GM12878 (cell line): ENCODE data around the gene EML3. TPM values are rescaled to one million over a fixed set of nuclear protein-coding genes. Genes with fewer than 3 reads are reported as not detected.

ENCODE experiments used
- ATAC-seq: fragments of 200-7000 bp; cut with Tn5 transposase; 3 replicates; pipeline ENCODE4 v1.9.1; 2020; ENCODE audit warnings: mild to moderate bottlenecking, moderate library complexity
- BruUV-seq: library from RNA; stranded (reverse); fragments of 400-500 nt; replicated peaks from 2 replicates; lab custom pipeline; 2021; lab: Mats Ljungman, UMichigan
- CTCF ChIA-PET: fragments of 300-600 bp; sonication (Branson Sonifier 250); formaldehyde crosslinking; extraction: SDS; loops from one replicate; lab custom pipeline; 2021; ENCODE audit warnings: inconsistent platforms; lab: Yijun Ruan, JAX
- POLR2A ChIA-PET: fragments of 350-600 bp; formaldehyde crosslinking; extraction: SDS; loops from one replicate; lab custom pipeline; 2021; ENCODE audit warnings: inconsistent platforms; lab: Charles Lee
- RAD21 ChIA-PET: fragments of 300-600 bp; sonication (Branson Sonifier 250); formaldehyde crosslinking; loops from one replicate; lab custom pipeline; 2023; ENCODE audit warnings: antibody characterized with exemption; ENCODE audit not compliant: unreplicated experiment; lab: Charles Lee
- SMC1A ChIA-PET: fragments of 300-600 bp; sonication (Branson Sonifier 250); formaldehyde crosslinking; loops from one replicate; lab custom pipeline; 2023; ENCODE audit not compliant: unreplicated experiment, uncharacterized antibody; lab: Charles Lee
- DNase-seq: peaks from one replicate; pipeline ENCODE4 v3.0.0-alpha.2; 2011; ENCODE audit warnings: low read depth, low spot score
- FAIRE-seq: peaks from 3 replicates; lab custom pipeline; 2011; peaks lifted over from hg19 to GRCh38; lab: Jason Lieb, UNC
- H2AFZ ChIP-seq: 2 replicates; pipeline ENCODE4 v1.6.0; 2011; ENCODE audit warnings: low read depth, low read length, control low read depth; ENCODE audit not compliant: control insufficient read depth
- H3K27ac ChIP-seq: 2 replicates; pipeline ENCODE4 v1.5.1; 2011; ENCODE audit warnings: control low read depth; ENCODE audit not compliant: control insufficient read depth, insufficient read depth
- H3K27me3 ChIP-seq, 2 experiments: replicated peaks in 1 of 2; 2 replicates each; pipeline versions ENCODE4 v1.6.0 to v1.6.1; 2011; ENCODE audit warnings: low read length in 1 of 2; ENCODE audit not compliant: control insufficient read depth in 2 of 2, insufficient read depth in 2 of 2
- H3K36me3 ChIP-seq, 2 experiments: 2 replicates each; pipeline ENCODE4 v1.5.1; 2011; ENCODE audit warnings: low read length in 1 of 2; ENCODE audit not compliant: control insufficient read depth in 2 of 2, insufficient read depth in 2 of 2
- H3K4me1 ChIP-seq: 2 replicates; pipeline ENCODE4 v1.6.1; 2011; ENCODE audit warnings: mild to moderate bottlenecking, low read length, moderate library complexity, mixed read lengths; ENCODE audit not compliant: control insufficient read depth, insufficient read depth
- H3K4me2 ChIP-seq: 2 replicates; pipeline ENCODE4 v1.6.0; 2011; ENCODE audit warnings: control low read depth; ENCODE audit not compliant: control insufficient read depth, insufficient read depth
- H3K4me3 ChIP-seq: fragments of 200-600 bp; sonication (generic); 2 replicates; pipeline ENCODE4 v1.5.1; 2016
- H3K79me2 ChIP-seq: 2 replicates; pipeline ENCODE4 v1.6.0; 2011; ENCODE audit warnings: low read length; ENCODE audit not compliant: control insufficient read depth, insufficient read depth
- H3K9ac ChIP-seq: 2 replicates; pipeline ENCODE4 v1.8.0; 2011; ENCODE audit warnings: low read length, control low read depth, mixed read lengths; ENCODE audit not compliant: control insufficient read depth, insufficient read depth
- H3K9me3 ChIP-seq: replicated peaks from 3 replicates; pipeline ENCODE4 v1.5.1; 2011; ENCODE audit warnings: mild to moderate bottlenecking, low read length; ENCODE audit not compliant: control insufficient read depth, insufficient read depth
- H4K20me1 ChIP-seq: 2 replicates; pipeline ENCODE4 v1.6.0; 2011; ENCODE audit not compliant: control insufficient read depth, insufficient read depth
- HDAC2 ChIP-seq: fragments of 200-600 bp; sonication (generic); IDR thresholded peaks from 2 replicates; pipeline ENCODE4 v1.6.1; 2017
- NFIC ChIP-seq: IDR thresholded peaks from 2 replicates; pipeline ENCODE4 v1.6.1; 2012; ENCODE audit warnings: low read depth, mild to moderate bottlenecking, inconsistent platforms, low read length, moderate library complexity
- NFYB ChIP-seq: IDR thresholded peaks from 2 replicates; pipeline ENCODE4 v1.6.1; 2011; ENCODE audit warnings: low read depth, mild to moderate bottlenecking, low read length, improper control_type of control experiment, moderate library complexity; ENCODE audit not compliant: insufficient read depth
- PAX5 ChIP-seq: IDR thresholded peaks from 2 replicates; pipeline ENCODE4 v1.6.1; 2011; ENCODE audit warnings: low read depth, low read length, borderline replicate concordance
- POLR2A ChIP-seq: IDR thresholded peaks from 2 replicates; pipeline ENCODE4 v1.6.1; 2011; ENCODE audit warnings: low read depth, mild to moderate bottlenecking, low read length
- SIX5 ChIP-seq: IDR thresholded peaks from 2 replicates; pipeline ENCODE4 v1.6.1; 2011; ENCODE audit warnings: mild to moderate bottlenecking, low read depth, low read length, moderate library complexity; ENCODE audit not compliant: severe bottlenecking
- SMARCA5 ChIP-seq: fragments of 450-650 bp; IDR thresholded peaks from 2 replicates; pipeline ENCODE4 v1.6.1; 2017; ENCODE audit warnings: mild to moderate bottlenecking
- SPI1 ChIP-seq: IDR thresholded peaks from 2 replicates; pipeline ENCODE4 v1.6.1; 2011; ENCODE audit warnings: low read depth, mild to moderate bottlenecking, low read length, moderate library complexity, borderline replicate concordance; ENCODE audit not compliant: insufficient read depth
- WRNIP1 ChIP-seq: IDR thresholded peaks from 2 replicates; pipeline ENCODE4 v1.6.1; 2011; ENCODE audit warnings: low read depth, low read length, improper control_type of control experiment, borderline replicate concordance
- ZBTB11 ChIP-seq: fragments of 450-650 bp; formaldehyde crosslinking; IDR thresholded peaks from 2 replicates; pipeline ENCODE4 v1.5.0; 2022; ENCODE audit warnings: mild to moderate bottlenecking, missing genetic modification characterization
- ZNF217 ChIP-seq: fragments of 450-650 bp; IDR thresholded peaks from 2 replicates; pipeline ENCODE4 v1.6.1; 2017; ENCODE audit warnings: antibody characterized with exemption, mild to moderate bottlenecking
- WGBS: methylation state at CpG from one replicate; pipeline ENCODE4 v1.1.6; 2016; ENCODE audit warnings: low lambda C conversion rate; ENCODE audit not compliant: insufficient replicate concordance, insufficient coverage; ENCODE audit errors: missing lambda C conversion rate; 5-methylcytosine and 5-hydroxymethylcytosine counted together
- in situ Hi-C: fragments of 300-500 bp; cut with MboI; formaldehyde crosslinking; loops from 9 replicates; pipeline ENCODE4 v1.14.3; 2018; ENCODE audit warnings: mixed read lengths
- intact Hi-C: fragments of 100-400 bp; cut with micrococcal nuclease; formaldehyde crosslinking; loops from one replicate; pipeline ENCODE4 v1.14.2; 2022; ENCODE audit not compliant: unreplicated experiment
- polyA plus RNA-seq, 11 experiments: library from polyadenylated mRNA; depleted of rRNA in 4 of 11; unstranded in 6 of 11; stranded (reverse) in 5 of 11; fragments of >200 nt; fragmentation: Nextera tagmentation in 4 of 11; fragmentation: Illumina TruSeq in 1 of 11; extraction: Ambion mirVana in 4 of 11; extraction: Trizol in 1 of 11; gene quantifications; 1 replicate in 1 of 11; 2 replicates in 10 of 11; pipeline versions ENCODE4 v1.2.1 to v1.2.3, GENCODE V29; 2011 to 2016; ENCODE audit warnings: inconsistent platforms in 2 of 11, missing spikeins in 2 of 11, low read depth in 1 of 11
- total RNA-seq, 4 experiments: library from RNA; depleted of rRNA in 3 of 4; stranded (reverse); fragments of >200 nt in 3 of 4; fragmentation: Illumina TruSeq in 1 of 4; extraction: Trizol in 1 of 4; gene quantifications; 2 replicates each; pipeline versions ENCODE4 v1.2.1 to v1.2.3, GENCODE V29; 2013 to 2021
- TF ChIP-seq, protein P1 (sequence below): fragments of 450-650 bp; IDR thresholded peaks from 2 replicates; pipeline ENCODE4 v1.6.1; 2018; ENCODE audit warnings: borderline replicate concordance, mild to moderate bottlenecking; ENCODE audit not compliant: partially characterized antibody
- TF ChIP-seq, protein P2 (sequence below): fragments of 450-650 bp; IDR thresholded peaks from 2 replicates; pipeline ENCODE4 v1.6.1; 2017; ENCODE audit warnings: antibody characterized with exemption, mild to moderate bottlenecking, moderate library complexity

Gene EML3
- total and polyA plus RNA-seq, 10 of the 15 experiments (the other 5 are each of a cell fraction or from before 2014, with no cell fraction given): 0.58 to 82.5 (median 24.8) TPM

GRCh38 chr11:62601372-62602140 lies 11.0 kb downstream of the EML3 start, which contains the start of gene MTA2:
Gene MTA2, minus strand, starts transcription at chr11:62601865. Its CDS starts 415 bp downstream, at chr11:62601450.
- under 1% methylated on average over 79 of the region's 83 CpGs for WGBS
- in situ Hi-C loops: no loop called here
- ChIA-PET SMC1A (interaction anchor here (0.8 to 3.1 kb wide), 8 partner anchors 10 to 109 kb away, joined by 3 to 30 read pairs (median 5); partner anchors contain the start of genes B3GAT3, C11orf98 and TUT1), POLR2A (interaction anchor here (0.6 to 2.4 kb wide), 22 partner anchors 9 to 254 kb away, joined by 3 to 30 read pairs (median 5); partner anchors contain the start of genes B3GAT3, C11orf98, CSKMT and EEF1G), CTCF (interaction anchor here (0.7 to 2.7 kb wide), 7 partner anchors 10 to 207 kb away, joined by 3 to 27 read pairs (median 4); partner anchors contain the start of genes B3GAT3 and TUT1), RAD21 (interaction anchor here (0.7 to 3.9 kb wide), 11 partner anchors 10 to 207 kb away, joined by 3 to 36 read pairs (median 4); partner anchors contain the start of genes B3GAT3, C11orf98, CSKMT and EEF1G)
- H4K20me1 ChIP-seq: no peaks in the 10 kb centered on the region; the same call in 1 of the 2 replicates
- H3K79me2 ChIP-seq: peaks cover 40% of the 10 kb centered on the region
- no peaks in the 10 kb centered on the region for H3K27me3 ChIP-seq
- no peaks in the 10 kb centered on the region for H3K9me3 ChIP-seq
- peak within 1 kb of the TSS; percentile 99 for H3K9ac ChIP-seq
- H2AFZ ChIP-seq: peak within 1 kb of the TSS; percentile 25
- DNase-seq (peak; percentile 87), ATAC-seq (peak; percentile 92), FAIRE-seq (peak; percentile 97)
- peaks cover 16 to 31% of the 10 kb centered on the region in 2 experiments for H3K36me3 ChIP-seq
- BruUV-seq: no TSS peak
- peak within 1 kb of the TSS; percentile 99 for H3K4me2 ChIP-seq
- peak within 1 kb of the TSS; percentile 97 for H3K27ac ChIP-seq
- intact Hi-C loops: loop anchor here (5.0 kb wide), 2 partner anchors 106 to 126 kb away; partner anchors contain the start of genes BSCL2, GNG3, HNRNPUL2 and TTC9C
- H3K4me1 ChIP-seq: peaks cover 19% of the 10 kb centered on the region
- peak within 1 kb of the TSS; percentile 91 for H3K4me3 ChIP-seq
- TF ChIP-seq, protein P1, sequence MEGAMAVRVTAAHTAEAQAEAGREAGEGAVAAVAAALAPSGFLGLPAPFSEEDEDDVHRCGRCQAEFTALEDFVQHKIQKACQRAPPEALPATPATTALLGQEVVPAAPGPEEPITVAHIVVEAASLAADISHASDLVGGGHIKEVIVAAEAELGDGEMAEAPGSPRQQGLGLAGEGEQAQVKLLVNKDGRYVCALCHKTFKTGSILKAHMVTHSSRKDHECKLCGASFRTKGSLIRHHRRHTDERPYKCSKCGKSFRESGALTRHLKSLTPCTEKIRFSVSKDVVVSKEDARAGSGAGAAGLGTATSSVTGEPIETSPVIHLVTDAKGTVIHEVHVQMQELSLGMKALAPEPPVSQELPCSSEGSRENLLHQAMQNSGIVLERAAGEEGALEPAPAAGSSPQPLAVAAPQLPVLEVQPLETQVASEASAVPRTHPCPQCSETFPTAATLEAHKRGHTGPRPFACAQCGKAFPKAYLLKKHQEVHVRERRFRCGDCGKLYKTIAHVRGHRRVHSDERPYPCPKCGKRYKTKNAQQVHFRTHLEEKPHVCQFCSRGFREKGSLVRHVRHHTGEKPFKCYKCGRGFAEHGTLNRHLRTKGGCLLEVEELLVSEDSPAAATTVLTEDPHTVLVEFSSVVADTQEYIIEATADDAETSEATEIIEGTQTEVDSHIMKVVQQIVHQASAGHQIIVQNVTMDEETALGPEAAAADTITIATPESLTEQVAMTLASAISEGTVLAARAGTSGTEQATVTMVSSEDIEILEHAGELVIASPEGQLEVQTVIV: peak; percentile 20
- no peak for TF ChIP-seq NFYB
- TF ChIP-seq POLR2A: peak; percentile 85
- TF ChIP-seq, protein P2, sequence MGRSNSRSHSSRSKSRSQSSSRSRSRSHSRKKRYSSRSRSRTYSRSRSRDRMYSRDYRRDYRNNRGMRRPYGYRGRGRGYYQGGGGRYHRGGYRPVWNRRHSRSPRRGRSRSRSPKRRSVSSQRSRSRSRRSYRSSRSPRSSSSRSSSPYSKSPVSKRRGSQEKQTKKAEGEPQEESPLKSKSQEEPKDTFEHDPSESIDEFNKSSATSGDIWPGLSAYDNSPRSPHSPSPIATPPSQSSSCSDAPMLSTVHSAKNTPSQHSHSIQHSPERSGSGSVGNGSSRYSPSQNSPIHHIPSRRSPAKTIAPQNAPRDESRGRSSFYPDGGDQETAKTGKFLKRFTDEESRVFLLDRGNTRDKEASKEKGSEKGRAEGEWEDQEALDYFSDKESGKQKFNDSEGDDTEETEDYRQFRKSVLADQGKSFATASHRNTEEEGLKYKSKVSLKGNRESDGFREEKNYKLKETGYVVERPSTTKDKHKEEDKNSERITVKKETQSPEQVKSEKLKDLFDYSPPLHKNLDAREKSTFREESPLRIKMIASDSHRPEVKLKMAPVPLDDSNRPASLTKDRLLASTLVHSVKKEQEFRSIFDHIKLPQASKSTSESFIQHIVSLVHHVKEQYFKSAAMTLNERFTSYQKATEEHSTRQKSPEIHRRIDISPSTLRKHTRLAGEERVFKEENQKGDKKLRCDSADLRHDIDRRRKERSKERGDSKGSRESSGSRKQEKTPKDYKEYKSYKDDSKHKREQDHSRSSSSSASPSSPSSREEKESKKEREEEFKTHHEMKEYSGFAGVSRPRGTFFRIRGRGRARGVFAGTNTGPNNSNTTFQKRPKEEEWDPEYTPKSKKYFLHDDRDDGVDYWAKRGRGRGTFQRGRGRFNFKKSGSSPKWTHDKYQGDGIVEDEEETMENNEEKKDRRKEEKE: no peak
- TF ChIP-seq PAX5: 0 out of 2 replicates have a peak, but pooled peaks have one; percentile 6
- TF ChIP-seq ZNF217: no peak
- TF ChIP-seq SMARCA5: peak; percentile 88
- no peak; the same call in 1 of the 2 replicates for TF ChIP-seq ZBTB11 (CRISPR knock-in tag)
- TF ChIP-seq SIX5: no peak
- TF ChIP-seq NFIC: no peak
- no peak for TF ChIP-seq SPI1
- TF ChIP-seq HDAC2: no peak
- TF ChIP-seq WRNIP1: no peak
